ENCODE measurements around the gene CAP1.

- TF ChIP-seq MXI1 (conservative IDR thresholded peaks at IDR 0.05; ENCODE audit: poor library complexity, severe bottlenecking) = no peak
- TF ChIP-seq CTCF (IDR thresholded peaks at IDR 0.05; ENCODE audit: poor library complexity, severe bottlenecking) = no peak
Measured at GRCh38 chr1:40059338-40059959, 18.9 kb downstream of the CAP1 start.

All from neural cell (in vitro differentiated cells).